Stimulated activated CD4-positive, alpha-beta T cell treated with anti-CD3 and anti-CD28 coated beads, Interleukin-4, amount 100 ng/mL, for 1 hour (primary cell): ENCODE results near the gene HES6.
"Not testable (repeated sequence)": the region's sequence is repeated elsewhere in the genome, so short reads cannot be mapped to it uniquely, and the experiment has no call there.

ENCODE experiments used
- DNase-seq: peaks from one replicate; pipeline ENCODE4 v3.0.0-alpha.2; 2020

Gene HES6

GRCh38 chr2:238272156-238272555 lies 32.3 kb upstream of the HES6 start:
- no peak for DNase-seq

GRCh38 chr2:238271686-238272085 lies 31.8 kb upstream of the HES6 start:
- DNase-seq: not testable (repeated sequence)

- DNase-seq: no peak
These were observed 31.3 kb upstream of the HES6 start for GRCh38 chr2:238271061-238271554.

- DNase-seq: no peak
These were observed 30.8 kb upstream of the HES6 start for GRCh38 chr2:238270606-238271005.

DNA sequence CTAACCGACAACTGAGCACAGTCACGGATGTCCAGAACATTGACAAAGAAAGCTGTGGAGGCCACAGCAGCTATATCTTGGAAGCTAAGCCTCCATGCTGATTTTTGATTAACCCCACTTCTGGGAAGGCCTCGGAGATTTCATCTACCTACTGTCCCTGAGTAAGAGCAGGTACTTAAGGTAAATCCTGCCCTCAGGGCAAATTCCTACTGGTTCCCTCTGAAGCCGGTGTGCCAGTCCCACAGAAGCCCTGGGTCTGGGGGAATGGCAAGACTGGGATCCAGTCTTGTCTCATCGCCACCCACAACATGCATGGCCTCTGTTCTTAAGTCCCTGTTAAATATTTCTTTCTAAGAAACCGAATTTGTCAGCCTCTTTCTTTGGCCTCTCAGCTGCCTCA lies 29.9 kb upstream of the HES6 start:
- no peak for DNase-seq

- DNase-seq: no peak
These were observed 28.2 kb upstream of the HES6 start for GRCh38 chr2:238267884-238268680.

- DNase-seq: no peak
These were observed 27.5 kb upstream of the HES6 start for GRCh38 chr2:238267341-238267710.

DNA sequence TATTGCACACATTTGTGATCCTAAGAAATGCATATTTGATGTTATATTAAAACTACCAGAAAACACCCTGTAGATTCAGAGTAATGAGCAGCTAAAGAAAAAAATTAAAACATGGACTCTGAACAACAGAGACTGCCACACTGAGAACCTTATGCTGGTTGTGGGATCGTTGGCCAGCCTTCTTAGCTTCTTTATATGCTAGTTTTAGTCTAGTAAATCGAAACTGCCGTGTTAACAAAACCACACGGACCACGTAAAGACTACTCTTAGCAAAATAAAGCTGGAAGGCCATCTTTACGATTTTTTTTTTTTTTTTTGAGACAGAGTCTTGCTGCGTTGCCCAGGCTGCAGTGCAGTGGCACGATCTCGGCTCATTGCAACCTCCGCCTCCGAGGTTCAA lies 25.8 kb upstream of the HES6 start:
- DNase-seq: no peak

DNA sequence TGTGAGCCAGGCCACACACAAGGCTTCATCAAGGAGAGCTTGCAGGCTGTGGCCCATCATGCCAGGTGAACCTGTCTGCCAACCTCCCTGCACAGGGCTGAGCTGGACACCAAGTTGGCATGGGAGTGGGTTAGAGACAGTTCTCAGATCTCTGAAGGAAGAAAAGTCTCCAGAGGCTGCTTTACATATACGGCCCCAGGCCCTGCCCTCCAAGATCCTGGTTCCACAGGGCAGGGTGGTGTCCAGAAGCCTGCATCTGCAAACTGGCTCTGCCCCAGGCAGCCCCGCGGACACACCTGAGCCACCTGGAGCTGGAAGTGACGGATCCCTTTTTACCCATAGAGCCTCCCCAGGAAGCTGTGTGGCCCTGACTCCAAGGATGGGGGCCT lies 24.2 kb upstream of the HES6 start:
- no peak for DNase-seq

- peak; percentile 76 for DNase-seq
These were observed 23.6 kb upstream of the HES6 start for GRCh38 chr2:238263204-238264071.

GRCh38 chr2:238262496-238263122 lies 22.8 kb upstream of the HES6 start:
- no peak for DNase-seq

DNA sequence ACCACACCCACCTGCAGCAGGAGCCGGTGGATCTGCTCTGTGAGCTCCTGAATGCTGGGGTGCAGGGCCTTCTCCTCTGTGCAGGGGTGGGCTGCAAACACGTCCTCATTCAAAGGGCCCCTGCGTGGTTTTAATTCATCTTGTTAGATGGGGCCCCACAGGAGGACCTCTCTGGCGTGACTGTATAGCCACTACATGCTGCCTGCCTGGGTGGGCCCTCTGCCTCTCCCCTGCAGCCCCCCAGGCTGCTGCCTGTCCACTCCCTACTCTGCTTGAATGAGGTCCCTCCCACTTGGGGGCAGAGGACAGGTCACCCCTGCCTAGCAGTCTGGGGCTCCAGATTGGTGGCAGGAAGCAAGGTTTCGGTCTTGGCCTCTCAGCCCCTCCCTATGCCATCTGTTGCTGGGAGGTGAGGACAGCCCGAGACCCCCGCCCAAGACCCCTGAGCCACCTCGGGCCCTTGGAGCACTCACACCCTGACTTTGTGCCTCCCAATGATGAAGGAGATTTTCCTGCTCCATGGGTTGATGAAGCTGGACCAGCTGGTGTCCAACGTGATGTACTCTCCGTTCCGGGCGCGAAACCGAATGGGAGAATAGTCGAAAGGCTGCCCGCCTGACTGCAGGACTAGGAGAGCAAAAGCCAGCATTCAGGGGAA lies 22.0 kb upstream of the HES6 start:
- no peak for DNase-seq

DNA sequence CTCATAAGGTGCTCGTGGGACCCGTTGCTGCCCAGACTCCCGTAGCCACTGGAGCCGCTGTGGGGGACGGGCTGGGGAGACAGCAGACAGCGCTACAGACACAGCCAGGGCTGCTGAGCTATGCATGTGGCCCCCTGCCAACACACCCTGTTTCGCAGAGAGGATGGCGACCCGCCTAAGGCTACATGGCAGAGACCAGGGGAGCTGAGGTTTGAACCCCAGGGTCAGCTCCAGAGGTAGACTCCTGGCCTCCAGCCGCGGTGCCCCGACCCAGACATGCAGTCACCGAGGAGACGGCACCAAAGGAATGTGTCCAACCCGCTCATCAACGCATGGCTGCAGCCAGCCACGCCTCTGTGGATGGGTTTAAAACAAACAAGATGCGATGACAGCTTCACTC lies 21.0 kb upstream of the HES6 start:
- no peak for DNase-seq

DNA sequence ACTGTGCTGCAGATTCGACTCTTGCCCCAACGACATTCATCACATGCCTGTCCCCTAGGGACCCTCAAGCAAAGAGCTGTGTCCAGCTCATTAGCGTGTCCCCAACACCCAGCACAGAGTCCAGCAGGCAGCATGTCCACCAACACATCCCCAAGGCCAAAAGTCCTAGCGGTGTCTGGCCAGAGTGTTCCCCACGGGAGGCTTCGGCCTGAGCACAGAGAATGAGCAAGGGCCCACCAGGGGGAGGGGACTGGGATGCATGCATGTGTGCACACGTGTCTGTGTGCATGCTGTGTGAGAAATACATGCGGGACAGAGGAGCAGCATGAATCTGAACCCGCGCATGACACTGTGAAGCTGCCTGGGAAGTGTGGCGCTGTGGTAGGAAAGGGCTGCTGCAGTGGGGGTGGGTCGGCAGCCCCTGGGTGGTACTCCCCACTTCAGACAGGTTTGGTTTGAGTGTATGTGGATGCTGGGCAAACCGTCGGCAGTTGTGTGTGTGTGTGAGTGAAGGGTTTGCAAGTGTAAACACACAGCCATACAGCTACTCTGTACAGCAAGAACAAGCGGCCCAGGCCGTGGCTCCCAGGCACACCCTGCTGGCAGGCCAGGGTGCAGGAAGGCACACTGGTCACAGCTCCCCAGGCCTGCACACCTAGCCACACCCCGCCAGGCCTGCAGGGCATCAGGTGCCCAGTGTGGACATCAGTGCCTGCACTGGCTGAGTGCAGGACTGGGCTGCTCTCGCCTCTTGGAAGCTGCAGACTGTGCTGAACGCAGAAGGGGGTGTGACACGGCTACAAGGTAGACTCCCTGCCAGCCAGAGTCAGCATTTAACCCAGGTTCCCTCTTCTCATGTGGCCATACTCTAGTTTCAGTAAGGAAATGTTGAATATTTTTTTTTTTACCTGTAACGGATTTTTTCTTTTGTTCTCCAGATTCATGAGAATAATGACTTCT lies 19.5 kb upstream of the HES6 start:
- no peak for DNase-seq

GRCh38 chr2:238257786-238258700 lies 18.2 kb upstream of the HES6 start:
- no peak for DNase-seq

GRCh38 chr2:238256594-238257104 lies 16.8 kb upstream of the HES6 start:
- peak; percentile 70 for DNase-seq

DNA sequence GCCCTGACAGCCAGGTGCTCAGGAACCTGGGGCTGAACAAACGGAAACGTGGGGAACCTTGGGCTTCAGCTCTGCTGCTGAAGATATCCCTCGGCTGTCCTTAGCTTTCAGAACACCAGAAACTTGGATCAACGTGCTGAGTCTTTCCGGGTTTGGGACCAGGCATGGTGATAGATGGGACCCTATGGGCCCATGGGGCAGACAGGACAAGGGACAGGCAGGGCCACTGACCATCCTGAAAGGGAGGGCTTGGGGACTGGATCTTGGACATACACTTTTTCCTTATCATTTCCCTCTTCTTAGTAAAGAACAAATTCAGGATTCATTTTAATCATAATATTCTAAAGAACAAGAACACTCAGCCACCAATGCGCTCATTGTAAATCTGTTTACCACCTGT lies 16.3 kb upstream of the HES6 start:
- DNase-seq: no peak

DNA sequence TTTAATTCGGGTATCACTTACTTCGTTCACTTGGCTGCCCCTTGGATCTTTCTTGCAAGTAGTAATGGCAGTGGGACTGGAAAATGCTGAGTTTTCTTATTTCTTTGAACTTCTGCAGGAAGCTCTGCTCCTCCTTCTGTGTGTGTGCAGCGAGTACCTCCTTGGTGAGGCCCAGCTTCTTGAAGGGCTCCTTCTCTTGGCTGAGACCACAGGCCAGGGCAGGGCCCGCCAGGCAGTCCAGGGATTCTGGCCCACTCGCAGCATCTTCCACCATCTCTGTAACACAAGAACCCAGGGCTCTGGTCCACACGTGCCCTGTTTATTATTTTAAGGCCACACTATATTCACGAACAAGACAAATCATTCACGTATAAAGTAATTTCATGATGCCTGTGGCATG lies 15.8 kb upstream of the HES6 start:
- DNase-seq: no peak

DNA sequence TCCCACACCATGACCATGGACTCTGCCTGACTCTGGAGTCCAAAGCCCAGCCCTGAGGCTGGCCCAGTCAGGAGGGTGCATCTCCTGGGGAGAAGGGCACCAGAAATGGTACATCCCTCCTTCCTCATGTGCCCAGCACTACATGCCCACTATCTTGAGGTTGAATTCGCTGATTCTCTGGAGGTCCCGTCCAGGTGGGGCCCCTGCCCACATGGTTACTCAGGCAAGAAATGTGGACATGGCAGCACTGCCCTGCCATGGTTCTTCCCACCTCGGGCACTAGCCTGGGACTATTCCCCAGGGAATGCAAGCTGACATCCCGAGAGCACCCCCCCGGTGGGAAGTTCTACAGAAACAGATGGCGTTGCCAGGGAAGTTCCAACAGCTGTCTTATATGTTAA lies 15.3 kb upstream of the HES6 start:
- DNase-seq: no peak

DNA sequence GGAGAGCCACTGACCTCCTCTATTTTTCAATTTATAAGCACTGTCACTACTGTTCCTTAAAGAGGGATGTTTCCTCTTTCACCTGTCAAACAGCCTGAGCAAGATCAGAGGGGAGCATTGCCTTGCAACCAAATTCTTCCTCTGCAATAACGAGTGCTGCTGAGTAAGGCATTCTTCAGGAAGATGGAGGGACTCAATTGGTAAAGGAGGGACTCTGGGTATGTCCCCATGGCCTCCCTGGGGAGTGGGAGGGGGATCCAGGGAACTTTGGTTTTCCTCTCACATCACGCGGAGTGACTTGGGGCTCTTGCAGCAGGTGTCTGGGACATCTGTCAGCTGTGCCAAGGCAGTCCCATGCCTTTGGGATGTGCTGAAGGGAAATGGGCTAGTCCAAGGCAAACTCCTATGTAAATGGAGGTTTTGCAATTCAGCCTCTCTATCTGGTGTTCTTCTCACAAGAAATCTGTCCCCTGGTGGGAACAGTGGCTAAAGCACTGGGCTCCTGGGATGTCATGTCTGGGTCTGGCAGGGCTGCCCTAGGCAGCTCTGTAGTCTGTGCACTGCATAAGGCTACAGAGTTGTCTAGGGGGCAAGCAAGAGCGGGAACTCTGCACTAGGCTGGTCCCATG lies 14.4 kb upstream of the HES6 start:
- DNase-seq: no peak
